Neural progenitor cell (in vitro differentiated cells): ENCODE data around the gene ATF2.

Experiments used
- CTCF ChIP-seq: fragments of 200-600 bp; sonication (generic); IDR thresholded peaks from 2 replicates; pipeline ENCODE4 v1.5.1; 2017; ENCODE audit warnings: antibody characterized with exemption, mild to moderate bottlenecking
- EZH2 ChIP-seq: fragments of 200-600 bp; sonication (generic); IDR thresholded peaks from 2 replicates; pipeline ENCODE4 v1.6.1; 2017; ENCODE audit warnings: antibody characterized with exemption, mild to moderate bottlenecking, moderate library complexity

- TF ChIP-seq CTCF (peak; percentile 69), EZH2 (no peak)
Observed at GRCh38 chr2:175111200-175111657, 56.8 kb downstream of the ATF2 start.
